ENCODE data around the gene IGFBP5.

- no peak for TF ChIP-seq CTCF (IDR thresholded peaks at IDR 0.05 in 8 of 11, conservative IDR thresholded peaks at IDR 0.05 in 3 of 11)
- no peak for TF ChIP-seq POLR2A (IDR thresholded peaks at IDR 0.05)
- no peak for TF ChIP-seq POLR2AphosphoS5 (IDR thresholded peaks at IDR 0.05)
Observed at GRCh38 chr2:216629784-216630183, 65.6 kb downstream of the IGFBP5 start.

Measured in spleen (tissue), 7 donors.